NCI-H345 treated with DMSO at 0.1 percent for 48 hours (cell line): ENCODE data around the gene CCDC154.

Source experiments
- DNase-seq: peaks from one replicate; lab custom pipeline; 2025; ENCODE audit not compliant: unreplicated experiment; lab: John Stamatoyannopoulos, UW

CCDC154 gene

DNA sequence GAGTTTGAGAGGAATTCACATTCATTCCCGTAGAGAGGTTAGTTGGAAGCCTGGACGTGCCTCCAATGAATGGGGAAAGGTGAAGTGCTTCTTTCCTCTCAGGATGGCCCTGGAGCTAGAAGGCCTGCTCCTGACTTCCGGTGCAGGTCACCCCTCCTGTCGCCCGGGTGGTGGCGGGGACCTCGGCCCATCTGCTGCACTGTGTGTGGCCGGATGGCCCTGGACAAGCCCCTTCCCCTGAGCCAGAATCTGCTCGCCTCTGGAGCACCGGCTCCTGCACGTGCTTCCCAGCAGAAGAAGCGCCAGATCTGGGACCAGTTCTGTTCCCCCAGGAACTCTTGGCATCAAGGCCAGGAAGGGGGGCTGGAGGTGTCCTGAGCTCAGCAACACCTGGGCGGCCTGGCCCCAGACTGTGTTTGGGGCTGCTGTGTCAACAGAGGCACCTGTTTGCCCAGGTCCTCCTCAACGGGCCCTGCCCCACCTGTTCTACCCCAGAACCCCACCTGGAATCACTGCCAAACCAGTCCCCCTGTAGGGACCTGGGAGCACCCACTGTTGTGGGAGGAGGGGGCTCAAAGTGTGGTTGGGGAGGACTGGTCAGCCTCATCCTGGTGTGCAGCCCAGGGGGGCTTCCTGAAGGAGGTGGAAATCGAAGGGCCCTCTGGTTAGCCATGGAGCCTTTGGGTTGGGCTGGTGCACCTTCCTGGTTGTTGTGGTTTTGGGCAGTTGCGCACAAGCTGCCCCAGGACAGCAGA, 18.6 kb downstream of the CCDC154 start:
- no peak for DNase-seq

- DNase-seq: no peak
These were observed 20.3 kb downstream of the CCDC154 start for GRCh38 chr16:1424028-1424427.

GRCh38 chr16:1422076-1422475, 22.3 kb downstream of the CCDC154 start:
- DNase-seq: no peak

DNA sequence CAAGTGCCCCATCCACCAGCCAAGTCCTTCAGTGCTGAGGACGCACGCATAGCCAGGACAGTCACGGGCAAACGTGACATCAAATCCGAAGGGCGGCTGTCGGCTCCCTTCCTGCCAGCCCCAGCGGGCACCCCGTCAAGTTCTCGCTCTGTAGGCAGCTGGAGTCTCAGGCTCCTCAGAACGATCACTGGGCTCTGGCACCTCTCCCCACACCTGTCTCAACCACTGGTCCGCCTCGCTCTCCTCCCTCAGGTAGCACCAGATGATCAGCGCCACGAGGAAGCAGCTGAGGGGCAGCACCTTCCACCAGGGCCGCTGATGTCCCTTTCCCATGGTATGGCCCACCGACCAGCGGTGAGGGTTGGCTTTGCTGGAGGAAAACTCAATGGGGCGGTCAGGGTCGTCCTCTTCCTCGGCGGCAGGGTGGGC, 24.2 kb downstream of the CCDC154 start:
- no peak for DNase-seq

DNA sequence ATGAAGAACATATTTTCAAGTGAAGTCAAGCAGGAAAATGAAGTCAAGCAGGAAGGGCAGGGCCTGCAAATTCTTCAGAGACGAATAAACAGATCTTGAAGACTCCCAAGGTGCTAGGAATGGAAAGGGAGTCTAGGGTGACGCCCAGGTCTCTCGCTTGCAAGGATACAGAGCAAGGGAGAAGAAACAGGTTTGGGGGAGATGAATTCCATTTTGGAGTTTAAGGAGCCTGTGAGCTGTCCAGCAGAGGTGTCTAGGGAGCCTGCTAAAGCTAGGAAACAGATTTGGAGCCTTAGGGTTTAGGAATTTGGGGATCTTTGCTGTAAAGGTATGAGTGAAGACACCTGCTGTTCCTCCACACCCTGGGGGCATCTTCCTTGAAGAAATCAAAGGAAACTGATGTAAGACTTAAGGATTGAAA, 27.8 kb downstream of the CCDC154 start:
- DNase-seq: no peak

- DNase-seq: peak; percentile 13
These were observed 29.7 kb downstream of the CCDC154 start, which contains the start of gene UNKL for GRCh38 chr16:1414532-1415260. TSS of gene UNKL (minus strand) at chr16:1414704. CDS start at chr16:1414691, 13 bp downstream.

DNA sequence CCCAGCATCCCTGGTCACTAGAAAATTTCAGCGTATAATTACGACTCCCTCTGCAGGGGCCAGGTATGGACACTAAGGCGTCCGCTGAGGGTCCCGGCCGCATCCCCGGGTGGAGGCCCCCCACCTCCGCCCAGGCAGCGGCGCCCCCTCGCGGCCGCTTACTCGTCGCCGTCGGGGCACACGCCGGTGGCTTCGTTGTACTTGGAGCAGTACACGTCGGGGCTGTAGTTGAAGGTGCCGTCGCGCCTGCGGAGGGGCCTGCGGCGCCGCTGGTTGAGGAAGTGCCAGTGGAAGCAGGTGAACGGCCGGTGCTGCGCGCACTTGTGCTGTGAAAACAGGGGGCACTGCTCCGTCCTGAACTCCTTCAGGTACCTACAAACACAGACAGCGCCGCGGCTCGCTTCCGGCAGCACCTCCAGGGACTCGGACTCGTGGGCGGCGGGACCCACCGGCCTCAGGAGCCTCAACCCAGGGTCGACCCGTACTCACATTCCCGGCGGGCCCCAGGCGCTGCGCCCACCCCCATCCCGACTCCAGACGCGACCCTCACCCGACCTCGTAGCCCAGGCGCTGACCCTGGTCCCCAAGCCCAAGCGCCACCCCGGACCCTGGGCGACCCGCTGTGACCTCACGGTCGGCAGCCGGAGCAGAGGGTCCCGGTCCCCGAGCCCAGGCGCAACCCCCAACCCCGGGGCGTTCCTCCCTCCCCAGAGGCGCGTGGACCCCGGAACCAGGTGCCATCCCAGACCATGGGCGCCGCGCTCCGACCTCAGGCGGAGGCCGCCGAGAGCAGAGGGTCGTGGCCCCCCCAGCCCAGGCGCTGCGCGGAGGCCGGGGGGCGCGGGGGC, 30.4 kb downstream of the CCDC154 start:
- DNase-seq: no peak

- no peak for DNase-seq
These were observed 31.5 kb downstream of the CCDC154 start for GRCh38 chr16:1412847-1413246.

- DNase-seq: peak; percentile 71
These were observed 36.1 kb downstream of the CCDC154 start for GRCh38 chr16:1408171-1408837.

- DNase-seq: no peak
These were observed 36.6 kb downstream of the CCDC154 start for GRCh38 chr16:1407753-1408152.

GRCh38 chr16:1403733-1404132, 40.6 kb downstream of the CCDC154 start:
- no peak for DNase-seq

GRCh38 chr16:1403036-1403435, 41.3 kb downstream of the CCDC154 start:
- DNase-seq: no peak

DNA sequence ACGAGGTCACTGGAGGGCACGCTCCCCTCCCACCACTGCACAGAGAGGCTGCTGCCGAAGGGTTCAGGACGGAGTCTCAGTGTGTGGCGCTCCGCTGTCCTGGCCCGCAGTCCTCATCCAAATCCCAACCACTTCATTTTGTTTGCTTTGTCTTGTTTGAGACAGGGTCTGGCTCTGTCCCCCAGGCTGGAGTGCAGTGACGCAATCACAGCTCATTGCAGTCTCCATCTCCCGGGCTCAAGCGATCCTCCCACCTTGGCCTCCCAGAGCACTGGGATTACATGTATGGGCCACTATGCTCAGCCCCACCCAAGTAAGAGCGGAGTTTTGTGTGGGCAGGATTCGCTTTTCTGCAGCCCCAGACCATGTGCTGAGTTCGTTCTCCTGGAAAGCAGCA, 42.6 kb downstream of the CCDC154 start:
- DNase-seq: no peak

- no peak for DNase-seq
These were observed 43.1 kb downstream of the CCDC154 start for GRCh38 chr16:1401061-1401757.

- no peak for DNase-seq
These were observed 45.4 kb downstream of the CCDC154 start for GRCh38 chr16:1398826-1399581.

- no peak for DNase-seq
These were observed 46.0 kb downstream of the CCDC154 start for GRCh38 chr16:1398351-1398750.

DNA sequence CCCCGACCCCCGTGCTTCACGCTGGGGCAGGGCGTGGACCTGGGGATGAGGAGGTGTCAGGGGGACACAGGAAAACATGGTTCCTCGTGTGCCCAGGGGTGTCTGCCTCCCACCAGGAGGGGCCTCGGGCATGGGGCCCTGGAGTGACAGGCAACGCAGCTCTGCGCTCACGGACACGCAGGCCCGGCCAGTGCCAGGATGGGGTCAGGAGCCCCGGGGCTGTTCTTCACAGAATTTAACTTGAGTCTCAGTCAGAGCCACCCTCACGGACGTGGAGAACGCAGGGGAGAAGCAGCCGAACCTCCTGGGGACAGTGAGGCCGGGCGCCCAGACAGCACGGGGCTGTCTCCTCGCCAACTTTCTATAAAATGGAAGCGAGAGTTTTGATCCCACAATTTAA, 46.6 kb downstream of the CCDC154 start:
- DNase-seq: no peak

DNA sequence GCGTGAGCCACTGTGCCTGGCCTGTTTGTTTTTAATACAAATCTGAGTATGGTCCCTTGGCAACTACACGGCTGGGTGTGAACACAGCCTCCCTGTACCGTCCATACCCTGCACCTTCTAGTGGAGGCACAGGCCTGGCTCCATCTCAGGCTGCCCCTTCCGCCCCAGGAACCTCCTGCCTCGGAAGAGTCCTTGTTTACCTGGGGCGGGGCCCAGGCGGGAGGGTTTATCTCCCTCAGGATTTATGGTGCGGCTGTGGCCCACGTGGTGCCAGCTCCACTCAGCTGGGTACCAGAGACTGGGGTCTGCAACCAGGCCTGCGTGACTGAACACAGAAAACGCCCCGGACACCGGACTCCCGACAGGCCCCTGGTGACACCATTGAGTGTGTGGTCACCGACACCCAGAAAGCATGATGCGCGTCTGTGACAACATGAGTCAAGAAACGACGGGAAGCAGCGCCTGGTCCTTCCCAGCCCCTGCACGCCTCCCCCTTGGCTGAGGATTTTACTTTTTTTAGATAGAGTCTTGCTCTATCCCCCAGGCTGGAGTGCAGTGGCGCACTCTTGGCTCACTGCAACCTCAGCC, 48.8 kb downstream of the CCDC154 start:
- no peak for DNase-seq

DNA sequence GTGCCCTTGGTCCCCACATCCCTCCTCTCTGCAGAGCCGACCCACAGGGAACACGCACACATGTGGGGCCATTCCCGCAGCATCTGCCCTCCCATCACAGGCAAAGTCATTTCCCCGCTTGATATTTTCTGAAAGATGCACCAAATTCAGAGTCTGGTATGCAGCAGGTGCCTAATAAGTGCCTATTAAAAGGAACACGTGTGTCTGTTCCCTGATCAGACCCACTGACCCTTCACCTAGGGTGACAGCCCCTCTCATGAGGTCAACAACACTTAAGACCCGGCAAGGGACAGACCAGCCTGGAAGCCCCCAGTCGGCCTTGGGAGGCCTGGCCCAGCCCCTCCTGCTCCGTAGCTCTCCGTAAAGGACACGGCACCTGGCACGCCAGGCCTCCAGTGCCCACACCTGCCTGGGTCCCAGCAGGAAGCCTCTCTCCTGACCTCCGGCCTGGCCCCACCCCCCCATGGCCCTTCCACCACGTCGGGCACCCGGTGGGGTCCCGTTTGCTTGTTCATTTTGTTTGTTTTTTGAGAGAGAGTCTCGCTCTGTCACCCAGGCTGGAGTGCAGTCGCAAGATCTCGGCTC, 49.9 kb downstream of the CCDC154 start:
- DNase-seq: no peak
